ENCODE measurements around the gene TMEM213. TPM values are rescaled to one million over a fixed set of nuclear protein-coding genes. Genes with fewer than 3 reads are reported as not detected.
A peak's percentile ranks its signal among the peaks of the same experiment; 100 is the strongest.

TMEM213 gene
- total RNA-seq, 1 donor from 2014 or later: not detected

GRCh38 chr7:138781004-138781403 lies 16.8 kb upstream of the TMEM213 start:
- Histone ChIP-seq H3K4me2 (no peak overlapping the region), H3K79me2 (ENCODE audit: low read depth) (no peaks in the 10 kb centered on the region), H3K36me3 (no peaks in the 10 kb centered on the region), H3K4me3 (no peak overlapping the region), H3K27me3 (no peaks in the 10 kb centered on the region), H3K4me1 (no peaks in the 10 kb centered on the region), H2AFZ (replicated peaks) (no peak overlapping the region), H3K9ac (no peak overlapping the region), H3F3A (ENCODE audit: low read depth) (no peaks in the 10 kb centered on the region), H3K9me3 (ENCODE audit: low read depth) (no peaks in the 10 kb centered on the region), H4K20me1 (ENCODE audit: low read depth) (no peaks in the 10 kb centered on the region), H3K27ac (no peak overlapping the region)
- peaks cover 3% of the 10 kb centered on the region for H3K9me3 Mint-ChIP-seq
- no peak overlapping the region for H3K27ac Mint-ChIP-seq
- H3K27me3 Mint-ChIP-seq (ENCODE audit: insufficient read depth, low read depth): peaks cover 2% of the 10 kb centered on the region
- TF ChIP-seq EZH2phosphoT487 (IDR thresholded peaks at IDR 0.05) (no peak), EZH2 (IDR thresholded peaks at IDR 0.05) (no peak), CTCF (IDR thresholded peaks at IDR 0.05) (no peak)
- no peaks in the 10 kb centered on the region for H3K36me3 Mint-ChIP-seq
- peaks cover 3% of the 10 kb centered on the region for H3K4me1 Mint-ChIP-seq
- H3K4me3 Mint-ChIP-seq: no peak overlapping the region
- no peak for DNase-seq (ENCODE audit: low spot score)

DNA sequence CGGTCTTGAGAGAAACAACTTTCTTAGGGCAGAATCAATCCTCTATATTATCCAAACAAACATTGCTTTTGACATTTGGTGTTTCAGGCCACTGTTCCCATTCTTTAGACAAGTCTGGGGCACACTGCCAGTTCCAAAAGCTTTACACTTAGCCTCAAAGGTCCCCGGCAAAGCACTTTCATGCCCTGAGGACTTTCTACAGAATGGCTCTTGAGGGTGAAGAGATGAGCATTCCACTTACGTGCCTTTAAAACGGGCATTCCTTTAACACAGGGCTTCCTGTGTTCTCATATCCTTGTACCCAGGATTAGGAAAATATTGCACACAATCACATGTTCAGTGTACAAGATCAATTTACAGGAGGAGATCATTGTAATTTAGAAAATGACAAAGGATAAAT lies 13.1 kb upstream of the TMEM213 start:
- Histone ChIP-seq H3K27me3 (no peaks in the 10 kb centered on the region), H3K9me3 (ENCODE audit: low read depth) (no peaks in the 10 kb centered on the region), H3K27ac (no peak overlapping the region), H3K9ac (no peak overlapping the region), H3F3A (ENCODE audit: low read depth) (no peaks in the 10 kb centered on the region), H3K79me2 (ENCODE audit: low read depth) (no peaks in the 10 kb centered on the region), H4K20me1 (ENCODE audit: low read depth) (no peaks in the 10 kb centered on the region), H3K4me2 (no peak overlapping the region), H3K4me3 (no peak overlapping the region), H3K4me1 (no peaks in the 10 kb centered on the region), H3K36me3 (no peaks in the 10 kb centered on the region), H2AFZ (replicated peaks) (no peak overlapping the region)
- Mint-ChIP-seq H3K9me3 (peaks cover 6% of the 10 kb centered on the region), H3K4me3 (no peak overlapping the region), H3K27me3 (ENCODE audit: insufficient read depth, low read depth) (peaks cover 2% of the 10 kb centered on the region), H3K36me3 (no peaks in the 10 kb centered on the region), H3K27ac (no peak overlapping the region), H3K4me1 (peaks cover 3% of the 10 kb centered on the region)
- DNase-seq (ENCODE audit: low spot score): no peak
- TF ChIP-seq EZH2 (IDR thresholded peaks at IDR 0.05) (no peak), EZH2phosphoT487 (IDR thresholded peaks at IDR 0.05) (no peak), CTCF (IDR thresholded peaks at IDR 0.05) (no peak)

DNA sequence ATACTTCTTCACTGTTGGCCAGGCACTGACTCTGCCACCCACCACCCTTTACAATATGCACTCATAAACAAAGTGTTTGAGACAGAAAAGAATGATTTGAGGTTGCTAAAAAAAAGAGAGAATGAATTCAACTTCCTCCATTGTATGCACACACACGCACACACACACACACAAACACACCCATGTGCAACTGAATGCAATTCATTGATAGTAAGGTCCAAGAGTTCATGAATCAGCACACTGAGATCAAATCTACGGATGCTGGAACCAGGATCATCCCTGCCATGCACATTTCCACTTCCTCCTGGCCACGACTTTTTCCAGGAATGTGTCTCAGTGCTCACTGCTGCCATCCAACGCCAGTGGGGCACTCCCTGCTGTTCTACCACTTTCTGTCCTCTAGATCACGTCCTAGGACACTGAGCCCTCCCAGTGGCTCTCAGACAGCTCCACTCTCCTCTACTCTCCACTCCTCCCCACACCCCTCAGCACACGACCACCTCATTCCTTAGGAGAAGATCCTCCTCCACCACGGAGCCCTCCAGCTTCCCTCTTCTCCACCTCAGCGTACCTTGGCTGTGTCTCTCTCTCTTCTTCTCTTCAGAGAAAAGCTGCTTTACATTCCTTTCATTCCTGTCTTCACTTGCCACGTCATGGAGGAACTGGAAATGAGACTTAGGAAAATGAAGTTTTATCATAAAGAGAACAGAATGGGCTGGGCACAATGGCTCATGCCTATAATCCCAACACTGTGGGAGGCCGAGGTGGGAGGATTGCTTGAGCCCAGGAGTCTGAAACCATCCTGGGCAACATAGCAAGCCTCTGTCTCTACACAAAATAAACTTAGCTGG lies 12.0 kb upstream of the TMEM213 start:
- no peak for DNase-seq (ENCODE audit: low spot score)
- Mint-ChIP-seq H3K27me3 (ENCODE audit: insufficient read depth, low read depth) (peaks cover 2% of the 10 kb centered on the region), H3K9me3 (peaks cover 6% of the 10 kb centered on the region), H3K27ac (no peak overlapping the region), H3K36me3 (no peaks in the 10 kb centered on the region), H3K4me3 (no peak overlapping the region), H3K4me1 (peaks cover 3% of the 10 kb centered on the region)
- Histone ChIP-seq H3K9me3 (ENCODE audit: low read depth) (no peaks in the 10 kb centered on the region), H3K4me3 (no peak overlapping the region), H3K36me3 (no peaks in the 10 kb centered on the region), H3K4me2 (no peak overlapping the region), H3K9ac (no peak overlapping the region), H3K27me3 (no peaks in the 10 kb centered on the region), H3K27ac (no peak overlapping the region), H3K4me1 (no peaks in the 10 kb centered on the region), H3F3A (ENCODE audit: low read depth) (no peaks in the 10 kb centered on the region), H3K79me2 (ENCODE audit: low read depth) (no peaks in the 10 kb centered on the region), H2AFZ (replicated peaks) (peak overlapping the region; percentile 42), H4K20me1 (ENCODE audit: low read depth) (no peaks in the 10 kb centered on the region)
- no peak for TF ChIP-seq EZH2phosphoT487 (IDR thresholded peaks at IDR 0.05)
- no peak for TF ChIP-seq EZH2 (IDR thresholded peaks at IDR 0.05)
- no peak for TF ChIP-seq CTCF (IDR thresholded peaks at IDR 0.05)

All from neural progenitor cell (in vitro differentiated cells).